Transverse colon (tissue), 4 donors: ENCODE results near the gene CCDC134. TPM values are rescaled to one million over a fixed set of nuclear protein-coding genes. Genes with fewer than 3 reads are reported as not detected.

Source experiments
- DNase-seq: peaks from one replicate; pipeline ENCODE4 v3.0.0-alpha.2; 2019
- H3K27ac ChIP-seq, 4 donors: fragments of 200-600 bp; sonication (generic); 2 replicates each; pipeline ENCODE4 v1.5.1; 2016 to 2018; ENCODE audit warnings: inconsistent platforms in 4 of 4
- H3K27me3 ChIP-seq: fragments of 200-600 bp; sonication (generic); 2 replicates; pipeline ENCODE4 v1.5.1; 2017; ENCODE audit warnings: inconsistent platforms
- H3K36me3 ChIP-seq, 4 donors: fragments of 200-600 bp; sonication (generic); 2 replicates each; pipeline ENCODE4 v1.5.1; 2017 to 2019; ENCODE audit warnings: inconsistent platforms in 4 of 4
- H3K4me1 ChIP-seq, 4 donors: fragments of 200-600 bp; sonication (generic); 2 replicates each; pipeline ENCODE4 v1.5.1; 2017 to 2020; ENCODE audit warnings: inconsistent platforms in 4 of 4
- H3K4me3 ChIP-seq, 4 donors: fragments of 200-600 bp; sonication (generic); 1 replicate in 1 of 4; 2 replicates in 3 of 4; pipeline versions ENCODE4 v1.5.1 to v1.6.1; 2017 to 2019; ENCODE audit warnings: inconsistent platforms in 4 of 4
- H3K9me3 ChIP-seq, 2 donors: fragments of 200-600 bp; sonication (generic); 2 replicates each; pipeline ENCODE4 v1.5.1; 2017 to 2019; ENCODE audit warnings: inconsistent platforms in 2 of 2
- EP300 ChIP-seq: sonication (generic); formaldehyde crosslinking; IDR thresholded peaks from one replicate; pipeline ENCODE4 v1.6.1; 2017; ENCODE audit warnings: antibody characterized with exemption, low read depth
- POLR2A ChIP-seq: fragments of 450-650 bp; IDR thresholded peaks from one replicate; pipeline ENCODE4 v1.6.1; 2016; ENCODE audit warnings: antibody characterized with exemption, mild to moderate bottlenecking, moderate library complexity
- POLR2AphosphoS5 ChIP-seq, 3 donors: sonication (generic); formaldehyde crosslinking; IDR thresholded peaks; one replicate each; pipeline ENCODE4 v1.6.1; 2016; ENCODE audit warnings: antibody characterized with exemption in 3 of 3
- WGBS, 2 donors: methylation state at CpG; one replicate each; pipeline ENCODE4 v1.1.5; 2018; ENCODE audit warnings: low coverage in 1 of 2; 5-methylcytosine and 5-hydroxymethylcytosine counted together
- in situ Hi-C, 4 donors: fragments of 200-750 bp; cut with MboI; loops; one replicate each; pipeline versions ENCODE4 v1.15.0 to v1.15.1; 2017; ENCODE audit warnings: low sequenced_read_pairs in 3 of 4, low pct_ligation_motif_present in 1 of 4, low pct_unique_long_range_greater_than_20kb in 1 of 4
- intact Hi-C: fragments of 100-400 bp; cut with DNase I; formaldehyde crosslinking; loops from one replicate; pipeline ENCODE4 v1.15.1; 2023; ENCODE audit warnings: low total_unique reads
- total RNA-seq, 4 donors: library from RNA; depleted of rRNA; stranded (reverse); fragments of >200 nt; gene quantifications; one replicate each; pipeline ENCODE4 v1.1.0, GENCODE V29; 2016
- TF ChIP-seq, protein P1 (sequence below), 5 experiments: fragments of 200-600 bp in 3 of 5; fragments of 450-650 bp in 2 of 5; sonication (generic) in 3 of 5; IDR thresholded peaks; 1 replicate in 2 of 5; 2 replicates in 3 of 5; pipeline ENCODE4 v1.5.1; 2016 to 2017; ENCODE audit warnings: antibody characterized with exemption in 5 of 5, inconsistent platforms in 3 of 5, mild to moderate bottlenecking in 2 of 5, moderate library complexity in 1 of 5

Gene CCDC134
- total RNA-seq, 4 donors from 2014 or later = 5.9 to 9.8 TPM; not detected in 2

DNA sequence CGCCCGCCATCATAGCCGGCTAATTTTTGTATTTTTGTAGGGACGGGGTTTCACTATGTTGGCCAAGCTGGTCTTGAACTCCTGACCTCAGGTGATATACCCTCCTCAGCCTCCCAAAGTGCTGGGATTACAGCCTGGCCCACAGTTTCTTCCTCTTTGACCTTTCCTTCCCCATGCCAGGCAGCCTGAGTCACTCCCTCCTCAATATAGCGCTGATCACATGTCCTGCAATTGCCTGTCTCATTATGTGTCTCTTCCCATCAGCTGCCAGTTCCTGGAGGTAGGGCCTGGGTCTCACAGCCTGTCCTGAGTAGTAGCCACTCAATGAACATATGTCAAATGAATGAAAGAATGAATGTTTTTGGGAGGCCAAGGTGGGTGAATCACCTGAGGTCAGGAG lies 43.0 kb upstream of the CCDC134 start:
- H3K27ac ChIP-seq = no peak overlapping the region
- H3K4me3 ChIP-seq = no peak overlapping the region
- no peaks in the 10 kb centered on the region for H3K4me1 ChIP-seq
- in situ Hi-C loops = no loop called here
- intact Hi-C loops = no loop called here
- no peaks in the 10 kb centered on the region for H3K9me3 ChIP-seq
- H3K36me3 ChIP-seq = no peaks in the 10 kb centered on the region
- no peak for TF ChIP-seq EP300
- no peak for TF ChIP-seq POLR2A
- no peak for TF ChIP-seq POLR2AphosphoS5 (IDR thresholded peaks at IDR 0.05)
- TF ChIP-seq, protein P1, sequence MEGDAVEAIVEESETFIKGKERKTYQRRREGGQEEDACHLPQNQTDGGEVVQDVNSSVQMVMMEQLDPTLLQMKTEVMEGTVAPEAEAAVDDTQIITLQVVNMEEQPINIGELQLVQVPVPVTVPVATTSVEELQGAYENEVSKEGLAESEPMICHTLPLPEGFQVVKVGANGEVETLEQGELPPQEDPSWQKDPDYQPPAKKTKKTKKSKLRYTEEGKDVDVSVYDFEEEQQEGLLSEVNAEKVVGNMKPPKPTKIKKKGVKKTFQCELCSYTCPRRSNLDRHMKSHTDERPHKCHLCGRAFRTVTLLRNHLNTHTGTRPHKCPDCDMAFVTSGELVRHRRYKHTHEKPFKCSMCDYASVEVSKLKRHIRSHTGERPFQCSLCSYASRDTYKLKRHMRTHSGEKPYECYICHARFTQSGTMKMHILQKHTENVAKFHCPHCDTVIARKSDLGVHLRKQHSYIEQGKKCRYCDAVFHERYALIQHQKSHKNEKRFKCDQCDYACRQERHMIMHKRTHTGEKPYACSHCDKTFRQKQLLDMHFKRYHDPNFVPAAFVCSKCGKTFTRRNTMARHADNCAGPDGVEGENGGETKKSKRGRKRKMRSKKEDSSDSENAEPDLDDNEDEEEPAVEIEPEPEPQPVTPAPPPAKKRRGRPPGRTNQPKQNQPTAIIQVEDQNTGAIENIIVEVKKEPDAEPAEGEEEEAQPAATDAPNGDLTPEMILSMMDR (IDR thresholded peaks at IDR 0.05) = no peak
- DNase-seq = no peak
- H3K27me3 ChIP-seq = no peaks in the 10 kb centered on the region
- 90 to 97% methylated on average over 2 to 5 of the region's 5 CpGs for WGBS, 2 donors

DNA sequence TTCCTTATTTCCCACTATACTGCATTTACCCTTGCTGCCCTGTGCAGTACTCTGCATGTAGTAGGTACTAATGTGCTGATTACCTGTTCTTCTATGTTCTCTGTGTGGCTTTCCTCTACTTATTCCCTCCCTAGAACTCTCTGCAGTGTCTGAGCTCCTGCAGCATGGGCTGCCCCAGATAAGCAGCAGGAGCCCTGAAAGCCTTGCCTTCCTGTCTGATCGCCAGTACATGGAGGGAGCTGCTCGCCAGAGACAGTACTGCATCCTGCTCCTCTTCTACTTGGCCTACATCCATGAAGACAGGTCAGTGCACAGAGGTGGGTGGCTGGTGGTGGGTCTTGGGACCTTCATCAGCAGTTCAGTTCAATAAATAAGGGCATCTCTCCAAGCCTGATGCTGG lies 42.2 kb upstream of the CCDC134 start:
- intact Hi-C loops (no loop called here), in situ Hi-C loops (no loop called here)
- H3K9me3 ChIP-seq = no peaks in the 10 kb centered on the region
- 92% methylated on average over 2 of the region's 2 CpGs; no CpG with 5 or more reads in 1 of the 2 donors for WGBS, 2 donors
- TF ChIP-seq, protein P1 (IDR thresholded peaks at IDR 0.05) = no peak
- no peak for TF ChIP-seq POLR2AphosphoS5 (IDR thresholded peaks at IDR 0.05)
- no peak for TF ChIP-seq POLR2A
- TF ChIP-seq EP300 = no peak
- no peak for DNase-seq
- H3K36me3 ChIP-seq = no peaks in the 10 kb centered on the region
- no peak overlapping the region for H3K27ac ChIP-seq
- H3K4me1 ChIP-seq = no peaks in the 10 kb centered on the region
- H3K27me3 ChIP-seq = no peaks in the 10 kb centered on the region
- no peak overlapping the region for H3K4me3 ChIP-seq

DNA sequence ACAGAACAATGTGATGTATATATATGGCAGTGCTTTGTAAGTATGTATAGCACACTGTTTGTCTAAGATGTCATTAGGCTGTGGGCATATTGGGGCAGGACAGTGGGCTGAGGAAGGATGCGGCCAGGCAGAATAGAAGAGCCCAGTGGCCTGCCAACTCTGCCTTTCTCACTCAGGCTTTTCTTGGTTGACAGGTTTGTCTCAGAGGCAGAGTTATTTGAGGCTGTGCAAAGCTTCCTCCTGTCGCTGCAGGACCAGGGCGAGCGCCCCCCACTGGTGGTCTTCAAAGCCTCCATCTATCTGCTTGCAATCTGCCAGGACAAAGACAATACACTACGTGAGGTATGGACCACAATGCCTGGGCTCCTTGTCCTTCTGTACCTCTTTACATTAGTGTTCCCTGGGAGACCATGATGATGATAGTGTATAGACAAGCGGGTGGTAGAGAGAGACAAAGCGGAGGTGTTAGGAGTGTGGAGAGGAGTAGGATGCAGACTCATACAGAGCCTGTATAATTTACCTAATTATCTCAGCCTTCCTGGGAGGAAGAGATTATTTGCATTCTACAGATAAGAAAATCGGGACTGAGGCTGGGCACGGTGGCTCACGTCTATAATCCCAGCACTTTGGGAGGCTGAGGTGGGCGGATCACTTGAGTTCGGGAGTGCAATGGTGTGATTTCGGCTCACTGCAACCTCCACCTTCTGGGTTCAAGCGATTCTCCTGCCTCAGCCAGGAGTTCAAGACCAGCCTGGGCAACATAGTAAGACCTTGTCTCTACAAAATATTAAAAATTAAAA lies 37.3 kb upstream of the CCDC134 start:
- H3K4me1 ChIP-seq = no peaks in the 10 kb centered on the region
- H3K4me3 ChIP-seq = no peak overlapping the region
- TF ChIP-seq, protein P1 (IDR thresholded peaks at IDR 0.05) = peak in 2 of 5 experiments; percentile 9
- no peak for TF ChIP-seq POLR2A
- no peaks in the 10 kb centered on the region for H3K36me3 ChIP-seq
- in situ Hi-C loops (no loop called here), intact Hi-C loops (no loop called here)
- DNase-seq = peak; percentile 44
- H3K9me3 ChIP-seq = no peaks in the 10 kb centered on the region
- no peaks in the 10 kb centered on the region for H3K27me3 ChIP-seq
- no peak overlapping the region for H3K27ac ChIP-seq
- WGBS, 2 donors = 74 to 75% methylated on average over 12 to 14 of the region's 14 CpGs

DNA sequence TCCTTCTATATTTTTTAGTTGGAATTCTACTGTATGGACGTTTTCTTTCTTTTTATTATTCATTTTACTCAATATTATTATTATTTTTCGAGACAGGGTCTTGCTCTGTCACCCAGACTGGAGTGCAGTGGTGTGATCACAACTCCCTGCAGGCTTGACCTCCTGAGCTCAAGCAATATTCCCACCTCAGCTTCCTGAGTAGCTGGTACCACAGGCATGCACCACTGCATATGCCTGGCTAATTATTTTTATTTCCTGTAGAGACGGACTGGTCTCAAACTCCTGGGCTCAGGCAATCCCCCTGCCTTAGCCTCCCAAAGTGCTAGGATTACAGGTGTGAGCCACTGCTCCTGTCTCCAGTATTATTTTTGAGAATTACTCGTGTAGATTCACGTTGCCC lies 34.0 kb upstream of the CCDC134 start:
- DNase-seq = no peak
- no peak overlapping the region for H3K4me3 ChIP-seq
- H3K4me1 ChIP-seq = no peaks in the 10 kb centered on the region
- H3K27me3 ChIP-seq = no peaks in the 10 kb centered on the region
- in situ Hi-C loops = no loop called here
- 76 to 79% methylated on average over 4 to 5 of the region's 5 CpGs for WGBS, 2 donors
- intact Hi-C loops = no loop called here
- H3K27ac ChIP-seq = no peak overlapping the region
- TF ChIP-seq POLR2AphosphoS5 (IDR thresholded peaks at IDR 0.05) (no peak), EP300 (no peak), POLR2A (no peak)
- TF ChIP-seq, protein P1 (IDR thresholded peaks at IDR 0.05) = no peak
- no peaks in the 10 kb centered on the region for H3K9me3 ChIP-seq
- no peaks in the 10 kb centered on the region for H3K36me3 ChIP-seq
